GM23338 (cell line): ENCODE data around the gene PRODH2. TPM values are rescaled to one million over a fixed set of nuclear protein-coding genes. Genes with fewer than 3 reads are reported as not detected.
A peak's percentile ranks its signal among the peaks of the same experiment; 100 is the strongest.

ENCODE experiments used
- ATAC-seq: fragments of 200-7000 bp; cut with Tn5 transposase; 3 replicates; pipeline ENCODE4 v1.9.1; 2020
- DNase-seq: peaks from one replicate; pipeline ENCODE4 v3.0.0-alpha.2; 2015; ENCODE audit warnings: low spot score
- H2AFZ ChIP-seq: fragments of 200-600 bp; sonication (generic); 2 replicates; pipeline ENCODE4 v1.8.0; 2016; ENCODE audit warnings: antibody characterized with exemption, mild to moderate bottlenecking, moderate library complexity
- H3F3A ChIP-seq: fragments of 200-600 bp; sonication (generic); replicated peaks from 2 replicates; pipeline ENCODE4 v1.8.0; 2017; ENCODE audit warnings: antibody characterized with exemption, mixed run types, low read depth
- H3K27ac ChIP-seq: fragments of 200-600 bp; sonication (generic); 2 replicates; pipeline ENCODE4 v1.6.1; 2016; ENCODE audit warnings: low read depth
- H3K27me3 ChIP-seq: fragments of 200-600 bp; sonication (generic); 2 replicates; pipeline ENCODE4 v1.8.0; 2016; ENCODE audit warnings: mild to moderate bottlenecking, mixed run types, moderate library complexity; ENCODE audit not compliant: insufficient read depth
- H3K36me3 ChIP-seq: fragments of 200-600 bp; sonication (generic); 2 replicates; pipeline ENCODE4 v1.8.0; 2016; ENCODE audit warnings: mild to moderate bottlenecking; ENCODE audit not compliant: insufficient read depth
- H3K4me1 ChIP-seq: fragments of 200-600 bp; sonication (generic); 2 replicates; pipeline ENCODE4 v1.8.0; 2016; ENCODE audit warnings: mild to moderate bottlenecking, moderate library complexity; ENCODE audit not compliant: insufficient read depth
- H3K4me2 ChIP-seq: fragments of 200-600 bp; sonication (generic); 2 replicates; pipeline ENCODE4 v1.7.1; 2017; ENCODE audit warnings: mixed run types
- H3K4me3 ChIP-seq: fragments of 200-600 bp; sonication (generic); 2 replicates; pipeline ENCODE4 v1.6.1; 2016; ENCODE audit warnings: mixed run types
- H3K79me2 ChIP-seq: fragments of 200-600 bp; sonication (generic); replicated peaks from 2 replicates; pipeline ENCODE4 v1.8.0; 2017; ENCODE audit warnings: mild to moderate bottlenecking; ENCODE audit not compliant: insufficient read depth
- H3K9me2 ChIP-seq: fragments of 200-600 bp; sonication (generic); 2 replicates; pipeline ENCODE4 v1.8.0; 2017; ENCODE audit not compliant: insufficient read depth
- H4K20me1 ChIP-seq: fragments of 200-600 bp; sonication (generic); replicated peaks from 2 replicates; pipeline ENCODE4 v1.8.0; 2017; ENCODE audit warnings: mild to moderate bottlenecking; ENCODE audit not compliant: insufficient read depth
- H3K27ac Mint-ChIP-seq: 2 replicates; pipeline ENCODE4 v1.8.0; 2020; ENCODE audit warnings: inconsistent platforms, mild to moderate bottlenecking, moderate library complexity, mixed read lengths
- H3K27me3 Mint-ChIP-seq: 3 replicates; pipeline ENCODE4 v1.8.0; 2022; ENCODE audit warnings: low read depth, mild to moderate bottlenecking, moderate library complexity, mixed read lengths, inconsistent platforms; ENCODE audit not compliant: insufficient read depth, poor library complexity
- H3K36me3 Mint-ChIP-seq: 3 replicates; pipeline ENCODE4 v1.8.0; 2021; ENCODE audit warnings: low read depth, mild to moderate bottlenecking, inconsistent platforms, moderate library complexity, mixed read lengths
- H3K4me1 Mint-ChIP-seq: 3 replicates; pipeline ENCODE4 v1.8.0; 2020; ENCODE audit warnings: mild to moderate bottlenecking, inconsistent platforms, mixed read lengths
- H3K4me3 Mint-ChIP-seq: 3 replicates; pipeline ENCODE4 v1.8.0; 2021; ENCODE audit warnings: moderate library complexity, mild to moderate bottlenecking, inconsistent platforms, mixed read lengths
- H3K9me3 Mint-ChIP-seq: 3 replicates; pipeline ENCODE4 v1.8.0; 2020; ENCODE audit warnings: moderate library complexity, mild to moderate bottlenecking, inconsistent platforms, mixed read lengths
- CTCF ChIP-seq, 2 experiments: fragments of 200-600 bp in 1 of 2; sonication (generic) in 1 of 2; conservative IDR thresholded peaks; 2 replicates each; pipeline versions ENCODE4 v1.5.1 to v1.6.1; 2016 to 2017; ENCODE audit warnings: antibody characterized with exemption in 2 of 2, low read depth in 2 of 2, mild to moderate bottlenecking in 2 of 2, moderate library complexity in 1 of 2
- EZH2 ChIP-seq: fragments of 200-600 bp; sonication (generic); IDR thresholded peaks from one replicate; pipeline ENCODE4 v1.8.0; 2017; ENCODE audit warnings: antibody characterized with exemption, mild to moderate bottlenecking, low read depth; ENCODE audit not compliant: unreplicated experiment
- EZH2phosphoT487 ChIP-seq: fragments of 200-600 bp; sonication (generic); IDR thresholded peaks from one replicate; pipeline ENCODE4 v1.8.1; 2018; ENCODE audit warnings: antibody characterized with exemption; ENCODE audit not compliant: unreplicated experiment
- POLR2AphosphoS5 ChIP-seq: IDR thresholded peaks from 2 replicates; pipeline ENCODE4 v1.6.1; 2016; ENCODE audit warnings: antibody characterized with exemption, low read depth
- ZNF114 ChIP-seq: fragments of 250-450 bp; sonication (Bioruptor Pico); IDR thresholded peaks from 2 replicates; pipeline ENCODE4 v1.5.0; 2020; ENCODE audit warnings: mild to moderate bottlenecking, moderate library complexity
- polyA plus RNA-seq: library from polyadenylated mRNA; unstranded; fragments of >200 nt; fragmentation: Nextera tagmentation; extraction: Ambion mirVana; gene quantifications from 2 replicates; pipeline ENCODE4 v1.2.1, GENCODE V29; 2016
- total RNA-seq: library from RNA; depleted of rRNA; stranded (reverse); fragments of >200 nt; shearing (Covaris generic); gene quantifications from 2 replicates; pipeline ENCODE4 v1.2.3, GENCODE V29; 2014
- TF ChIP-seq, protein P1 (sequence below): IDR thresholded peaks from one replicate; pipeline ENCODE4 v1.6.1; 2018; ENCODE audit warnings: antibody characterized with exemption; ENCODE audit not compliant: unreplicated experiment
- TF ChIP-seq, protein P2 (sequence below): IDR thresholded peaks from 2 replicates; pipeline ENCODE4 v1.6.1; 2016; ENCODE audit warnings: antibody characterized with exemption
- TF ChIP-seq, protein P3 (sequence below): fragments of 250-450 bp; sonication (Bioruptor Pico); IDR thresholded peaks from 2 replicates; pipeline ENCODE4 v1.5.0; 2020; ENCODE audit warnings: mild to moderate bottlenecking, moderate library complexity

The PRODH2 gene
- total and polyA plus RNA-seq, 2 experiments from 2014 or later, result not detected

GRCh38 chr19:35859414-35859813, 46.8 kb upstream of the PRODH2 start:
- ATAC-seq, result no peak
- Mint-ChIP-seq H3K9me3 (no peaks in the 10 kb centered on the region), H3K4me1 (peaks cover 31% of the 10 kb centered on the region), H3K27me3 (peaks cover 73% of the 10 kb centered on the region), H3K27ac (no peak overlapping the region), H3K4me3 (peak overlapping the region; percentile 26; the same call in 1 of the 3 replicates), H3K36me3 (peaks cover 4% of the 10 kb centered on the region; the same call in 2 of the 3 replicates)
- Histone ChIP-seq H3F3A (0 out of 2 replicates have a peak, but pooled peaks cover 3% of the 10 kb centered on the region), H3K36me3 (no peaks in the 10 kb centered on the region; the same call in 1 of the 2 replicates), H3K4me2 (no peak overlapping the region), H4K20me1 (no peaks in the 10 kb centered on the region), H3K27me3 (peaks cover 74% of the 10 kb centered on the region), H3K27ac (no peak overlapping the region), H2AFZ (no peak overlapping the region), H3K9me2 (no peaks in the 10 kb centered on the region), H3K4me3 (no peak overlapping the region), H3K4me1 (peaks cover 23% of the 10 kb centered on the region), H3K79me2 (no peaks in the 10 kb centered on the region)
- no peak for DNase-seq
- TF ChIP-seq, protein P1, sequence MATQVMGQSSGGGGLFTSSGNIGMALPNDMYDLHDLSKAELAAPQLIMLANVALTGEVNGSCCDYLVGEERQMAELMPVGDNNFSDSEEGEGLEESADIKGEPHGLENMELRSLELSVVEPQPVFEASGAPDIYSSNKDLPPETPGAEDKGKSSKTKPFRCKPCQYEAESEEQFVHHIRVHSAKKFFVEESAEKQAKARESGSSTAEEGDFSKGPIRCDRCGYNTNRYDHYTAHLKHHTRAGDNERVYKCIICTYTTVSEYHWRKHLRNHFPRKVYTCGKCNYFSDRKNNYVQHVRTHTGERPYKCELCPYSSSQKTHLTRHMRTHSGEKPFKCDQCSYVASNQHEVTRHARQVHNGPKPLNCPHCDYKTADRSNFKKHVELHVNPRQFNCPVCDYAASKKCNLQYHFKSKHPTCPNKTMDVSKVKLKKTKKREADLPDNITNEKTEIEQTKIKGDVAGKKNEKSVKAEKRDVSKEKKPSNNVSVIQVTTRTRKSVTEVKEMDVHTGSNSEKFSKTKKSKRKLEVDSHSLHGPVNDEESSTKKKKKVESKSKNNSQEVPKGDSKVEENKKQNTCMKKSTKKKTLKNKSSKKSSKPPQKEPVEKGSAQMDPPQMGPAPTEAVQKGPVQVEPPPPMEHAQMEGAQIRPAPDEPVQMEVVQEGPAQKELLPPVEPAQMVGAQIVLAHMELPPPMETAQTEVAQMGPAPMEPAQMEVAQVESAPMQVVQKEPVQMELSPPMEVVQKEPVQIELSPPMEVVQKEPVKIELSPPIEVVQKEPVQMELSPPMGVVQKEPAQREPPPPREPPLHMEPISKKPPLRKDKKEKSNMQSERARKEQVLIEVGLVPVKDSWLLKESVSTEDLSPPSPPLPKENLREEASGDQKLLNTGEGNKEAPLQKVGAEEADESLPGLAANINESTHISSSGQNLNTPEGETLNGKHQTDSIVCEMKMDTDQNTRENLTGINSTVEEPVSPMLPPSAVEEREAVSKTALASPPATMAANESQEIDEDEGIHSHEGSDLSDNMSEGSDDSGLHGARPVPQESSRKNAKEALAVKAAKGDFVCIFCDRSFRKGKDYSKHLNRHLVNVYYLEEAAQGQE, result no peak
- no peak for TF ChIP-seq CTCF (conservative IDR thresholded peaks at IDR 0.05; ENCODE audit: low read depth in 2 of 2)
- TF ChIP-seq POLR2AphosphoS5, result no peak
- TF ChIP-seq EZH2phosphoT487, result no peak
- no peak for TF ChIP-seq ZNF114
- TF ChIP-seq EZH2, result no peak
- TF ChIP-seq, protein P2, sequence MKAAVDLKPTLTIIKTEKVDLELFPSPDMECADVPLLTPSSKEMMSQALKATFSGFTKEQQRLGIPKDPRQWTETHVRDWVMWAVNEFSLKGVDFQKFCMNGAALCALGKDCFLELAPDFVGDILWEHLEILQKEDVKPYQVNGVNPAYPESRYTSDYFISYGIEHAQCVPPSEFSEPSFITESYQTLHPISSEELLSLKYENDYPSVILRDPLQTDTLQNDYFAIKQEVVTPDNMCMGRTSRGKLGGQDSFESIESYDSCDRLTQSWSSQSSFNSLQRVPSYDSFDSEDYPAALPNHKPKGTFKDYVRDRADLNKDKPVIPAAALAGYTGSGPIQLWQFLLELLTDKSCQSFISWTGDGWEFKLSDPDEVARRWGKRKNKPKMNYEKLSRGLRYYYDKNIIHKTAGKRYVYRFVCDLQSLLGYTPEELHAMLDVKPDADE, result no peak

DNA sequence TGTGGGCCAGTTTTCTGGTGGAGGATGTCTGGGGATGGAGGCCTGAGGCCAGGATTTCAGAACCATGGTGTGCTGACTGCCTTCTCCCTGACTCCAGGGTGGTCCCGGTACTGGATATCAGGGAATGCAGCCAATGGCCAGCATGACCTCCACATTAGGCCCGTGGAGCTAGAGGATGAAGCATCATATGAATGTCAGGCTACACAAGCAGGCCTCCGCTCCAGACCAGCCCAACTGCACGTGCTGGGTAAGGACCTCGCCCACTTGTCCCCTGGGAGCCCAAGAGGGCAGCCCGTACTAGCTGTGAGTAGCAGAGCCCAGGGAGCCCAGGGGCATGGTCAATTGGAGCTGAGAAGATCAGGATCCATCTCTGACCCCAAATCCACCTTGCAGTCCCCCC, 45.7 kb upstream of the PRODH2 start:
- no peak overlapping the region for H3K4me3 ChIP-seq
- no peak for DNase-seq
- Mint-ChIP-seq H3K36me3 (no peaks in the 10 kb centered on the region; the same call in 2 of the 3 replicates), H3K4me1 (peaks cover 31% of the 10 kb centered on the region), H3K27ac (no peak overlapping the region), H3K27me3 (peaks cover 69% of the 10 kb centered on the region), H3K9me3 (no peaks in the 10 kb centered on the region), H3K4me3 (no peak overlapping the region; the same call in 2 of the 3 replicates)
- no peak overlapping the region for H3K27ac ChIP-seq
- H3K79me2 ChIP-seq, result no peaks in the 10 kb centered on the region
- no peaks in the 10 kb centered on the region for H4K20me1 ChIP-seq
- no peaks in the 10 kb centered on the region; the same call in 1 of the 2 replicates for H3K36me3 ChIP-seq
- H3F3A ChIP-seq, result 0 out of 2 replicates have a peak, but pooled peaks cover 3% of the 10 kb centered on the region
- H3K4me1 ChIP-seq, result peaks cover 23% of the 10 kb centered on the region
- no peaks in the 10 kb centered on the region for H3K9me2 ChIP-seq
- H2AFZ ChIP-seq, result no peak overlapping the region
- H3K27me3 ChIP-seq, result peaks cover 76% of the 10 kb centered on the region
- no peak overlapping the region for H3K4me2 ChIP-seq
- no peak for ATAC-seq
- TF ChIP-seq, protein P3, sequence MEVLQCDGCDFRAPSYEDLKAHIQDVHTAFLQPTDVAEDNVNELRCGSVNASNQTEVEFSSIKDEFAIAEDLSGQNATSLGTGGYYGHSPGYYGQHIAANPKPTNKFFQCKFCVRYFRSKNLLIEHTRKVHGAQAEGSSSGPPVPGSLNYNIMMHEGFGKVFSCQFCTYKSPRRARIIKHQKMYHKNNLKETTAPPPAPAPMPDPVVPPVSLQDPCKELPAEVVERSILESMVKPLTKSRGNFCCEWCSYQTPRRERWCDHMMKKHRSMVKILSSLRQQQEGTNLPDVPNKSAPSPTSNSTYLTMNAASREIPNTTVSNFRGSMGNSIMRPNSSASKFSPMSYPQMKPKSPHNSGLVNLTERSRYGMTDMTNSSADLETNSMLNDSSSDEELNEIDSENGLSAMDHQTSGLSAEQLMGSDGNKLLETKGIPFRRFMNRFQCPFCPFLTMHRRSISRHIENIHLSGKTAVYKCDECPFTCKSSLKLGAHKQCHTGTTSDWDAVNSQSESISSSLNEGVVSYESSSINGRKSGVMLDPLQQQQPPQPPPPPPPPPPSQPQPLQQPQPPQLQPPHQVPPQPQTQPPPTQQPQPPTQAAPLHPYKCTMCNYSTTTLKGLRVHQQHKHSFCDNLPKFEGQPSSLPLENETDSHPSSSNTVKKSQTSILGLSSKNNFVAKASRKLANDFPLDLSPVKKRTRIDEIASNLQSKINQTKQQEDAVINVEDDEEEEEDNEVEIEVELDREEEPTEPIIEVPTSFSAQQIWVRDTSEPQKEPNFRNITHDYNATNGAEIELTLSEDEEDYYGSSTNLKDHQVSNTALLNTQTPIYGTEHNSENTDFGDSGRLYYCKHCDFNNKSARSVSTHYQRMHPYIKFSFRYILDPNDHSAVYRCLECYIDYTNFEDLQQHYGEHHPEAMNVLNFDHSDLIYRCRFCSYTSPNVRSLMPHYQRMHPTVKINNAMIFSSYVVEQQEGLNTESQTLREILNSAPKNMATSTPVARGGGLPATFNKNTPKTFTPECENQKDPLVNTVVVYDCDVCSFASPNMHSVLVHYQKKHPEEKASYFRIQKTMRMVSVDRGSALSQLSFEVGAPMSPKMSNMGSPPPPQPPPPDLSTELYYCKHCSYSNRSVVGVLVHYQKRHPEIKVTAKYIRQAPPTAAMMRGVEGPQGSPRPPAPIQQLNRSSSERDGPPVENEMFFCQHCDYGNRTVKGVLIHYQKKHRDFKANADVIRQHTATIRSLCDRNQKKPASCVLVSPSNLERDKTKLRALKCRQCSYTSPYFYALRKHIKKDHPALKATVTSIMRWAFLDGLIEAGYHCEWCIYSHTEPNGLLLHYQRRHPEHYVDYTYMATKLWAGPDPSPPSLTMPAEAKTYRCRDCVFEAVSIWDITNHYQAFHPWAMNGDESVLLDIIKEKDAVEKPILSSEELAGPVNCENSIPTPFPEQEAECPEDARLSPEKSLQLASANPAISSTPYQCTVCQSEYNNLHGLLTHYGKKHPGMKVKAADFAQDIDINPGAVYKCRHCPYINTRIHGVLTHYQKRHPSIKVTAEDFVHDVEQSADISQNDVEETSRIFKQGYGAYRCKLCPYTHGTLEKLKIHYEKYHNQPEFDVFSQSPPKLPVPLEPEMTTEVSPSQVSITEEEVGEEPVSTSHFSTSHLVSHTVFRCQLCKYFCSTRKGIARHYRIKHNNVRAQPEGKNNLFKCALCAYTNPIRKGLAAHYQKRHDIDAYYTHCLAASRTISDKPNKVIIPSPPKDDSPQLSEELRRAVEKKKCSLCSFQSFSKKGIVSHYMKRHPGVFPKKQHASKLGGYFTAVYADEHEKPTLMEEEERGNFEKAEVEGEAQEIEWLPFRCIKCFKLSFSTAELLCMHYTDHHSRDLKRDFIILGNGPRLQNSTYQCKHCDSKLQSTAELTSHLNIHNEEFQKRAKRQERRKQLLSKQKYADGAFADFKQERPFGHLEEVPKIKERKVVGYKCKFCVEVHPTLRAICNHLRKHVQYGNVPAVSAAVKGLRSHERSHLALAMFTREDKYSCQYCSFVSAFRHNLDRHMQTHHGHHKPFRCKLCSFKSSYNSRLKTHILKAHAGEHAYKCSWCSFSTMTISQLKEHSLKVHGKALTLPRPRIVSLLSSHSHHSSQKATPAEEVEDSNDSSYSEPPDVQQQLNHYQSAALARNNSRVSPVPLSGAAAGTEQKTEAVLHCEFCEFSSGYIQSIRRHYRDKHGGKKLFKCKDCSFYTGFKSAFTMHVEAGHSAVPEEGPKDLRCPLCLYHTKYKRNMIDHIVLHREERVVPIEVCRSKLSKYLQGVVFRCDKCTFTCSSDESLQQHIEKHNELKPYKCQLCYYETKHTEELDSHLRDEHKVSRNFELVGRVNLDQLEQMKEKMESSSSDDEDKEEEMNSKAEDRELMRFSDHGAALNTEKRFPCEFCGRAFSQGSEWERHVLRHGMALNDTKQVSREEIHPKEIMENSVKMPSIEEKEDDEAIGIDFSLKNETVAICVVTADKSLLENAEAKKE (CRISPR knock-in tag), result no peak
